Motor neuron (in vitro differentiated cells): ENCODE results near the gene SCAF8. TPM values are rescaled to one million over a fixed set of nuclear protein-coding genes. Genes with fewer than 3 reads are reported as not detected.

Experiments
- ATAC-seq, 8 experiments: fragments of 200-7000 bp; cut with Tn5 transposase; replicated peaks in 6 of 8; 2 replicates each; pipeline ENCODE4 v1.8.0; 2021; ENCODE audit warnings: mild to moderate bottlenecking in 8 of 8, moderate library complexity in 8 of 8
- H3K27ac ChIP-seq, 2 donors: fragments of 250-450 bp; sonication (Bioruptor Pico); 2 replicates each; pipeline ENCODE4 v1.9.0; 2021; ENCODE audit warnings: antibody characterized with exemption in 2 of 2, mild to moderate bottlenecking in 2 of 2, moderate library complexity in 1 of 2
- H3K4me1 ChIP-seq, 2 donors: fragments of 250-450 bp; sonication (Bioruptor Pico); replicated peaks in 1 of 2; 2 replicates each; pipeline ENCODE4 v1.6.1; 2021; ENCODE audit warnings: antibody characterized with exemption in 2 of 2, mild to moderate bottlenecking in 2 of 2, moderate library complexity in 1 of 2
- H3K4me3 ChIP-seq, 5 donors: fragments of 250-450 bp; sonication (Bioruptor Pico); 2 replicates each; pipeline ENCODE4 v1.9.0; 2021; ENCODE audit warnings: antibody characterized with exemption in 5 of 5, mild to moderate bottlenecking in 5 of 5, moderate library complexity in 4 of 5
- WGBS, 10 experiments: fragments of 450-650 bp; shearing (Covaris generic); methylation state at CpG; one replicate each; pipeline ENCODE4 v1.0.0; 2022; 5-methylcytosine and 5-hydroxymethylcytosine counted together
- in situ Hi-C, 9 experiments: fragments of 400-800 bp; cut with MboI; loops; one replicate each; pipeline ENCODE4 v1.15.0; 2021; ENCODE audit warnings: low sequenced_read_pairs in 9 of 9, low pct_unique_long_range_greater_than_20kb in 2 of 9; ENCODE audit not compliant: unreplicated experiment in 9 of 9
- total RNA-seq, 8 experiments: library from RNA; unstranded; fragments of 300-600 nt; gene quantifications; 2 replicates each; pipeline versions ENCODE4 v1.2.3 to v1.2.4, GENCODE V29; 2022

SCAF8 gene
- total RNA-seq, 8 experiments from 2014 or later = 20.4 to 54.1 (median 39.6) TPM

DNA sequence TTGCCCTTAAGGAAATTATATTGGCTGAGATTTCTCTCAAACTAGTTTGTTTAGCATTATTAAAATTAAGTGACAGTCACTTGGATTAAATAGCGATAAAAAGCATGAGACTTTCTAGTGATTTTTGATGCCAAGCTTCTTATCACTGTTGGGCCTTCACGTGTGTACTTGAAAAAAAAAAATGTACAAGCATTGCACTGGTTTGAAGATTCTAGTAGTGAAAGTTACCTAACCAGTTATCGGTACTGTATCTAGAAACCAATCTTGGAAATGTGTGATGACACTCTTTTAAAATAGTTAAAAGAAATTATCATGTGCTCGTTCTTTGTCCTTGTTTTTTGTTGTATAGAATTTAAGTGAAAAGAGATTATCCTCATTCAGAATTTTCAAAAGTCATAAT, 102.1 kb downstream of the SCAF8 start:
- ATAC-seq = no peak
- 71 to 96% (median 91%) methylated on average over 2 to 4 of the region's 4 CpGs for WGBS, 10 experiments
- Histone ChIP-seq H3K4me3 (no peak overlapping the region), H3K4me1 (peaks cover 0 to 2% of the 10 kb centered on the region in 2 donors), H3K27ac (no peak overlapping the region)
- in situ Hi-C loops = no loop called here

DNA sequence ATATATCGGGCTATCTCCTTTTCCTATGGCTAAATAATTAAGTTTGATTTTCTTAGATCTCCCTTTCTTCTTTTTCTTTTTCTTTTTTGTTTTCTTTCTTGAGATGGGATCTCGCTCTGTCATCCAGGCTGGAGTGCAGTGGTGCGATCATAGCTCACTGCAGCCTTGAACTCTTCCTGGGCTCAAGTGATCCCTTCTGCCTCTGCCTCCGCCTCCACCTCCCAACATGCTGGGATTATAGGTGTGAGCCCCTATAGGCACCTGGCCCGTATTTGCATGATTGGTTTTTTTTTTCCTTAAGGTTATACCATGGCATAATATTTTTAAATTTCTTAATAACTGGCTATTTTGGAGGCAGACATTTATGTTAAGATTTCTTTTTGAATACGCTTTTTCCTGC, 106.3 kb downstream of the SCAF8 start:
- no peak for ATAC-seq
- Histone ChIP-seq H3K4me3 (no peak overlapping the region), H3K4me1 (peaks cover 0 to 2% of the 10 kb centered on the region in 2 donors), H3K27ac (no peak overlapping the region)
- in situ Hi-C loops = no loop called here
- 77 to 100% (median 96%) methylated on average over 2 to 6 of the region's 6 CpGs for WGBS, 10 experiments

GRCh38 chr6:154840363-154840762, 107.1 kb downstream of the SCAF8 start:
- peaks cover 0 to 2% of the 10 kb centered on the region in 2 donors for H3K4me1 ChIP-seq
- no peak overlapping the region for H3K27ac ChIP-seq
- in situ Hi-C loops = no loop called here
- no peak overlapping the region for H3K4me3 ChIP-seq
- no peak for ATAC-seq
- WGBS, 10 experiments = 83 to 100% (median 97%) methylated on average over 3 to 6 of the region's 6 CpGs

DNA sequence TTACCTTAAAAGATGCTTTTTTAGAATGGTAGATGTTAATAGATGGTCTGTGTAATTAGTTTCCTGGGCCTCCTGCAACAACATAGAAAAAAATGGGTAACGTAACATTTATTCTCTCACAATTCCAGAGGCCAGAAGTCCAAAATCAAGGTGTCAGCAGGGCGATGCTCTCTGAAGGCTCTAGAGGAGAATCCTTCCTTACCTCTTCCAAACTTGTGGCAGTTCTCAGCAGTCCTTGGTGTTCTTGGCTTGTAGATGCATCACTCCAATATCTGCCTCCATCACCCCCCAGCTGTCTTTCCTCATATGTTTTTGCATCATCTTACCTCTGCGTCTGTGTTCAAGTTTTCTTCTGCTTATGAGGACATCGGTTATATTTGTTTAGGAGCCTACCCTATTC, 107.9 kb downstream of the SCAF8 start:
- H3K4me3 ChIP-seq = no peak overlapping the region
- no peak for ATAC-seq
- WGBS, 10 experiments = 83 to 100% (median 94%) methylated on average over 1 to 4 of the region's 4 CpGs
- peaks cover 0 to 2% of the 10 kb centered on the region in 2 donors for H3K4me1 ChIP-seq
- in situ Hi-C loops = no loop called here
- no peak overlapping the region for H3K27ac ChIP-seq

DNA sequence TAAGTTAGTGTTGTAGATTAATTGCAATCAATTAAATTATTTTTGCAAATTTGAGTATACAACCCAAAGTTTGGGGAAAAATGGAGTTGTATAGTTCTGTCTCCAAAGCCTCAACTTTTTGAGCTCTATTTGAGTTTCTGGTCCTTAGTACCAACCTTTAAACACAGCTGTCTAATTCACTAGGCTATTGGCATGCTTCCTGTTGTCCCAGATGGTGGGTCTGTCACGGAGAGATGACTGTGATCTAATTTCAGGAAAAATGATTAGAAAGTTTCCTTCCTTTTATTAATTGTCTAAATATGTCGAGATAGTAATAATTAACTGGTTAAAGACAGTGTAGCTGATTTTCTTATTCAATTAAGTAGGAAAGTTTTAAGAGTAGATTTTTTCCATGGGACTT, 109.6 kb downstream of the SCAF8 start:
- in situ Hi-C loops = no loop called here
- 0 to 100% (median 50%) methylated on average over 1 to 2 of the region's 2 CpGs; no CpG with 5 or more reads in 1 of the 10 experiments for WGBS, 10 experiments
- H3K4me3 ChIP-seq = no peak overlapping the region
- H3K27ac ChIP-seq = no peak overlapping the region
- peaks cover 0 to 14% of the 10 kb centered on the region in 2 donors for H3K4me1 ChIP-seq
- ATAC-seq = no peak

DNA sequence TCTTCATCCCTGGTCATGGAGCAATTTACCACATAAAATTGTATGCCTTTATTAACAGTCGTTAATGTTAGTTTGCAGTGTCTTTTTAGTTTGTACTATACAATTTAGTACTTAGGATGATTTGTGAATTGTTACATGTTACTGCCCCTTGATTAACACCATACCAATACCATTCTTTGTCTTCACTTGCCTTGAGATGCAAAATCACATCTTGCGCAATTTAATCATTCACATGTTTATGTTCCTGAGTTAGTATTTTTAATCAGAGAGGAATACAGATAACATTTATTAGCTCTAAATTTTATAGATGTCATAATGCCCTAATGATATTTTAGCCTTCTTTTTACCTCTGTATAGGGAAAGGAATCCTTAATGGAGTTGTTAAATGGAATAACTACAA, 114.1 kb downstream of the SCAF8 start:
- in situ Hi-C loops = no loop called here
- 49 to 100% (median 90%) methylated on average over 1 to 2 of the region's 2 CpGs; no CpG with 5 or more reads in 1 of the 10 experiments for whole genome bisulfite sequencing, 10 experiments
- ATAC-seq = no peak
- Histone ChIP-seq H3K4me3 (no peak overlapping the region), H3K4me1 (peaks cover 0 to 12% of the 10 kb centered on the region in 2 donors), H3K27ac (no peak overlapping the region)

- in situ Hi-C loops = no loop called here
- Histone ChIP-seq H3K4me1 (peaks cover 0 to 12% of the 10 kb centered on the region in 2 donors), H3K4me3 (no peak overlapping the region), H3K27ac (no peak overlapping the region)
- ATAC-seq = peak in 1 of 8 experiments; percentile 33
These were observed 115.4 kb downstream of the SCAF8 start for GRCh38 chr6:154848580-154848979.

- peaks cover 0 to 12% of the 10 kb centered on the region in 2 donors for H3K4me1 ChIP-seq
- H3K27ac ChIP-seq = no peak overlapping the region
- no peak for ATAC-seq
- in situ Hi-C loops = no loop called here
- H3K4me3 ChIP-seq = no peak overlapping the region
- WGBS, 10 experiments = 100% methylated on average over 1 of the region's 1 CpG; no CpG with 5 or more reads in 5 of the 10 experiments
These were observed 116.3 kb downstream of the SCAF8 start for GRCh38 chr6:154849475-154849874.

DNA sequence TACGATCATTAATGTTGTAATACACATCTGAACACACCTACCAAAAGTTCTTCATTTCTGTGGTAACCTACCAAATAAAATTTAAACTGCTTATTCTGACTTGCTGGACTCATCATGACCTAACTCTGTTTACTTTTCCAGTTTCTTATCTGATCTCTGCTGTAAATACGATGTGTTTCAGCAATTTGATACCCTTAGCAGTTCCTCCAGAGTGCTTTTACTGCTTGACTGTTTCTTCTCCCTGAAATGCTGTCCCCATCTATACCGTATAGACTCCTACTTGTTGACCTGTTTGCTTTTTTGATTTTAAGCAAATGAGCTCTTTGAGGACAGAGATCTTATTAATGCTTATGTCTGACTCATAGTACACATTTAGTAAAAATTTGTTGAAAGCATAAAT, 119.5 kb downstream of the SCAF8 start:
- WGBS, 10 experiments = 42 to 100% (median 94%) methylated on average over 1 to 3 of the region's 3 CpGs; no CpG with 5 or more reads in 1 of the 10 experiments
- Histone ChIP-seq H3K27ac (no peak overlapping the region), H3K4me3 (no peak overlapping the region), H3K4me1 (peaks cover 0 to 2% of the 10 kb centered on the region in 2 donors)
- ATAC-seq = peak in 1 of 8 experiments; percentile 63
- in situ Hi-C loops = no loop called here

- ATAC-seq = no peak
- in situ Hi-C loops = no loop called here
- Histone ChIP-seq H3K4me1 (peaks cover 6% of the 10 kb centered on the region in 2 donors), H3K27ac (no peak overlapping the region), H3K4me3 (no peak overlapping the region)
- WGBS, 10 experiments = 80 to 100% (median 94%) methylated on average over 1 to 5 of the region's 5 CpGs; no CpG with 5 or more reads in 2 of the 10 experiments
These were observed 124.3 kb downstream of the SCAF8 start for GRCh38 chr6:154857529-154857928.

- peak in 6 of 8 experiments; percentile 39 to 76 (median 48) for ATAC-seq
- Histone ChIP-seq H3K27ac (no peak overlapping the region), H3K4me3 (no peak overlapping the region), H3K4me1 (peaks cover 12 to 13% of the 10 kb centered on the region in 2 donors)
- in situ Hi-C loops = no loop called here
- WGBS, 10 experiments = 8 to 57% (median 42%) methylated on average over 1 of the region's 1 CpG; no CpG with 5 or more reads in 4 of the 10 experiments
These were observed 128.6 kb downstream of the SCAF8 start for GRCh38 chr6:154861825-154862224.

- in situ Hi-C loops = no loop called here
- no peak overlapping the region for H3K27ac ChIP-seq
- 83 to 100% (median 93%) methylated on average over 2 to 10 of the region's 11 CpGs; no CpG with 5 or more reads in 1 of the 10 experiments for WGBS, 10 experiments
- ATAC-seq = no peak
- H3K4me1 ChIP-seq = peaks cover 12 to 13% of the 10 kb centered on the region in 2 donors
- no peak overlapping the region for H3K4me3 ChIP-seq
These were observed 129.3 kb downstream of the SCAF8 start for GRCh38 chr6:154862536-154862935.

GRCh38 chr6:154864066-154864430, 130.8 kb downstream of the SCAF8 start:
- peaks cover 12 to 13% of the 10 kb centered on the region in 2 donors for H3K4me1 ChIP-seq
- in situ Hi-C loops = no loop called here
- no peak overlapping the region for H3K4me3 ChIP-seq
- H3K27ac ChIP-seq = no peak overlapping the region
- WGBS, 10 experiments = 18 to 69% (median 38%) methylated on average over 1 to 3 of the region's 3 CpGs
- peak in 1 of 8 experiments; percentile 74 for ATAC-seq

- WGBS, 10 experiments = 92 to 100% (median 100%) methylated on average over 1 to 4 of the region's 4 CpGs; no CpG with 5 or more reads in 2 of the 10 experiments
- Histone ChIP-seq H3K27ac (no peak overlapping the region), H3K4me1 (peaks cover 12 to 13% of the 10 kb centered on the region in 2 donors), H3K4me3 (no peak overlapping the region)
- ATAC-seq = no peak
- in situ Hi-C loops = no loop called here
These were observed 132.1 kb downstream of the SCAF8 start for GRCh38 chr6:154865291-154865690.
